ENCODE results near the gene ACSM6.
"Not testable (repeated sequence)": the region's sequence is repeated elsewhere in the genome, so short reads cannot be mapped to it uniquely, and the experiment has no call there.

Gene ACSM6

GRCh38 chr10:95220539-95220938, 26.5 kb downstream of the ACSM6 start:
- TF ChIP-seq FOXA1 (IDR thresholded peaks at IDR 0.05): no peak
- no peak for TF ChIP-seq TARDBP (IDR thresholded peaks at IDR 0.05)
- TF ChIP-seq ARNT (IDR thresholded peaks at IDR 0.05): no peak
- TF ChIP-seq SUZ12 (IDR thresholded peaks at IDR 0.05): no peak
- TF ChIP-seq LEF1 (IDR thresholded peaks at IDR 0.05; ENCODE audit: borderline replicate concordance): no peak
- no peak for TF ChIP-seq FOXM1 (IDR thresholded peaks at IDR 0.05; ENCODE audit: borderline replicate concordance)
- no peak for TF ChIP-seq HDGF (IDR thresholded peaks at IDR 0.05; ENCODE audit: borderline replicate concordance)
- TF ChIP-seq ELF4 (IDR thresholded peaks at IDR 0.05): no peak
- TF ChIP-seq NFRKB (IDR thresholded peaks at IDR 0.05): no peak
- TF ChIP-seq PKNOX1 (IDR thresholded peaks at IDR 0.05): no peak
- TF ChIP-seq L3MBTL2 (conservative IDR thresholded peaks at IDR 0.05): no peak
- no peak for TF ChIP-seq FOXK2 (IDR thresholded peaks at IDR 0.05)
- TF ChIP-seq SP1 (IDR thresholded peaks at IDR 0.05): no peak
- no peak for TF ChIP-seq ZNF384 (IDR thresholded peaks at IDR 0.05)
- TF ChIP-seq BHLHE40 (IDR thresholded peaks at IDR 0.05; ENCODE audit: borderline replicate concordance): no peak
- no peak for TF ChIP-seq CTBP1 (IDR thresholded peaks at IDR 0.05; ENCODE audit: borderline replicate concordance)
- ChIA-PET CTCF (no interaction called here), POLR2A (no interaction called here)
- no peak for DNase-seq (ENCODE audit: extremely low spot score)

- TF ChIP-seq SUZ12 (IDR thresholded peaks at IDR 0.05) (no peak), NFRKB (IDR thresholded peaks at IDR 0.05) (no peak), FOXM1 (IDR thresholded peaks at IDR 0.05; ENCODE audit: borderline replicate concordance) (no peak), SP1 (IDR thresholded peaks at IDR 0.05) (no peak), ZNF384 (IDR thresholded peaks at IDR 0.05) (no peak), LEF1 (IDR thresholded peaks at IDR 0.05; ENCODE audit: borderline replicate concordance) (no peak), L3MBTL2 (conservative IDR thresholded peaks at IDR 0.05) (no peak), FOXA1 (IDR thresholded peaks at IDR 0.05) (no peak), TARDBP (IDR thresholded peaks at IDR 0.05) (no peak), FOXK2 (IDR thresholded peaks at IDR 0.05) (no peak), ARNT (IDR thresholded peaks at IDR 0.05) (no peak), HDGF (IDR thresholded peaks at IDR 0.05; ENCODE audit: borderline replicate concordance) (no peak), ELF4 (IDR thresholded peaks at IDR 0.05) (no peak), CTBP1 (IDR thresholded peaks at IDR 0.05; ENCODE audit: borderline replicate concordance) (no peak), BHLHE40 (IDR thresholded peaks at IDR 0.05; ENCODE audit: borderline replicate concordance) (no peak), PKNOX1 (IDR thresholded peaks at IDR 0.05) (no peak)
- CTCF ChIA-PET: no interaction called here
- DNase-seq (ENCODE audit: extremely low spot score): no peak
- POLR2A ChIA-PET: no interaction called here
These were observed 27.1 kb downstream of the ACSM6 start for GRCh38 chr10:95221124-95221523.

GRCh38 chr10:95225136-95225535, 31.1 kb downstream of the ACSM6 start:
- no peak for TF ChIP-seq FOXK2 (IDR thresholded peaks at IDR 0.05)
- no peak for TF ChIP-seq ZNF384 (IDR thresholded peaks at IDR 0.05)
- no peak for TF ChIP-seq LEF1 (IDR thresholded peaks at IDR 0.05; ENCODE audit: borderline replicate concordance)
- TF ChIP-seq FOXM1 (IDR thresholded peaks at IDR 0.05; ENCODE audit: borderline replicate concordance): no peak
- no peak for TF ChIP-seq NFRKB (IDR thresholded peaks at IDR 0.05)
- TF ChIP-seq SUZ12 (IDR thresholded peaks at IDR 0.05): no peak
- no peak for DNase-seq (ENCODE audit: extremely low spot score)
- ChIA-PET POLR2A (no interaction called here), CTCF (no interaction called here)

GRCh38 chr10:95228934-95229723, 35.1 kb downstream of the ACSM6 start:
- CTCF ChIA-PET; DNase-seq (ENCODE audit: extremely low spot score); POLR2A ChIA-PET: not testable (repeated sequence)

GRCh38 chr10:95229724-95230627, 35.9 kb downstream of the ACSM6 start:
- POLR2A ChIA-PET: no interaction called here
- DNase-seq (ENCODE audit: extremely low spot score): no peak

GRCh38 chr10:95230677-95231586, 36.9 kb downstream of the ACSM6 start:
- CTCF ChIA-PET; POLR2A ChIA-PET; DNase-seq (ENCODE audit: extremely low spot score): not testable (repeated sequence)

More at GRCh38 chr10:95229724-95230627, 35.9 kb downstream of the ACSM6 start:
- TF ChIP-seq SUZ12 (IDR thresholded peaks at IDR 0.05): no peak
- no peak for TF ChIP-seq LEF1 (IDR thresholded peaks at IDR 0.05; ENCODE audit: borderline replicate concordance)
- no peak for TF ChIP-seq CTBP1 (IDR thresholded peaks at IDR 0.05; ENCODE audit: borderline replicate concordance)
- no peak for TF ChIP-seq HDGF (IDR thresholded peaks at IDR 0.05; ENCODE audit: borderline replicate concordance)
- no peak for TF ChIP-seq L3MBTL2 (conservative IDR thresholded peaks at IDR 0.05)
- TF ChIP-seq SP1 (IDR thresholded peaks at IDR 0.05): no peak
- TF ChIP-seq ZNF384 (IDR thresholded peaks at IDR 0.05): no peak
- no peak for TF ChIP-seq FOXA1 (IDR thresholded peaks at IDR 0.05)
- TF ChIP-seq PKNOX1 (IDR thresholded peaks at IDR 0.05): no peak
- no peak for TF ChIP-seq FOXM1 (IDR thresholded peaks at IDR 0.05; ENCODE audit: borderline replicate concordance)
- no peak for TF ChIP-seq NFRKB (IDR thresholded peaks at IDR 0.05)
- no peak for TF ChIP-seq ELF4 (IDR thresholded peaks at IDR 0.05)
- TF ChIP-seq TARDBP (IDR thresholded peaks at IDR 0.05): no peak
- no peak for TF ChIP-seq FOXK2 (IDR thresholded peaks at IDR 0.05)
- TF ChIP-seq BHLHE40 (IDR thresholded peaks at IDR 0.05; ENCODE audit: borderline replicate concordance): no peak
- no peak for TF ChIP-seq ARNT (IDR thresholded peaks at IDR 0.05)
- CTCF ChIA-PET: no interaction called here

Data from HEK293T (cell line).